Measurements from ENCODE around the gene VWA2.

The VWA2 gene

GRCh38 chr10:114244126-114244525 lies 5.1 kb downstream of the VWA2 start:
- TF ChIP-seq CTCF (conservative IDR thresholded peaks at IDR 0.05): no peak
- H3K27ac ChIP-seq: peak overlapping the region; percentile 96

GRCh38 chr10:114245121-114245791 lies 6.2 kb downstream of the VWA2 start:
- no peak for TF ChIP-seq CTCF (conservative IDR thresholded peaks at IDR 0.05)
- peak overlapping the region; percentile 96 for H3K27ac ChIP-seq

GRCh38 chr10:114246679-114247305 lies 7.7 kb downstream of the VWA2 start:
- no peak for TF ChIP-seq CTCF (conservative IDR thresholded peaks at IDR 0.05)
- H3K27ac ChIP-seq: peak overlapping the region; percentile 9; the same call in 1 of the 2 replicates

GRCh38 chr10:114250236-114250635 lies 11.2 kb downstream of the VWA2 start:
- TF ChIP-seq CTCF (conservative IDR thresholded peaks at IDR 0.05): no peak
- H3K27ac ChIP-seq: peak overlapping the region; percentile 4; the same call in 1 of the 2 replicates

GRCh38 chr10:114250716-114251115 lies 11.7 kb downstream of the VWA2 start:
- H3K27ac ChIP-seq: no peak overlapping the region; the same call in 1 of the 2 replicates
- no peak for TF ChIP-seq CTCF (conservative IDR thresholded peaks at IDR 0.05)

- TF ChIP-seq CTCF (conservative IDR thresholded peaks at IDR 0.05): no peak
- no peak overlapping the region for H3K27ac ChIP-seq
Measured at GRCh38 chr10:114252092-114252491, 13.0 kb downstream of the VWA2 start.

GRCh38 chr10:114252883-114253282 lies 13.8 kb downstream of the VWA2 start:
- no peak overlapping the region for H3K27ac ChIP-seq
- no peak for TF ChIP-seq CTCF (conservative IDR thresholded peaks at IDR 0.05)
